ENCODE results near the gene LCN1. TPM values are rescaled to one million over a fixed set of nuclear protein-coding genes. Genes with fewer than 3 reads are reported as not detected.
A peak's percentile ranks its signal among the peaks of the same experiment; 100 is the strongest.

LCN1 gene
- total RNA-seq, 1 donor from 2014 or later, result not detected

DNA sequence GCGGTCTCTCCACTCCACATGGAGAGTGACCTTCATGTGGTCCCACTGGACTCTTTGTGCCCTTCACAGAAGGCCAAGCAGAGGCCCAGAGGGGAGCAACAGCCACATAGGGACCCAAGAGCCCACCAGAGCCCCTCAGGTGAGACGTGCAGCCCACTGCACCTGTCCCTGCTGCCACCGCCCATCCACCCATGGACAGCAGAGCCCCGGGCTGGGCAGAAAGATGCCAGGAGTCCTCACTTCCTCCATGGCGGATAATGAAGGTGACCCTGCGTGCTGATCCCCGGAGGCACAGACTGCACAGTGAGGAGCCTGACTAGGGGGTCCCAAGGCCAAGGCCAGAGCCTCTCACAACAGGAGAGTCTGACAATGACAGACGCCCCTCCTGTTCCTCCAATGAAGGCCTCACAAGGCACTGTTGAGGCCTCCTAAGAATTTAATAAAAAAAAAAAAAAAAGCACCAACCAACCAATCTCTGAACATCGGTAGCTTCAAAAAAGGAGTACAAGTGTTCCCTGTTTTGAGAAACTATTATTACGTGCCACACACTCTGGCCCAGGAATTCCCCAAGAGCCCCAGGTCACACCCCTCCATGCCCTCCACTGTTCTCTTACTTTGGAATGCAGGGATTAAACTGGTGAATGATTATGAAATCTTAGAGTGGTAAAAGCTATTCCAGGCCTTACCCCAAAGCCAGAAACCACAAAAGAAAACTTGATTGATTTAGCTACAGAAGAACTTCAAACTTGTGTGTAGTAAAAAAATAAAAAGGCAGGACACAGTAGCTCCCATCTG, 44.5 kb upstream of the LCN1 start:
- Mint-ChIP-seq H3K36me3 (ENCODE audit: insufficient read depth) (no peaks in the 10 kb centered on the region), H3K27ac (no peak overlapping the region), H3K27me3 (no peaks in the 10 kb centered on the region), H3K4me3 (ENCODE audit: low read depth) (no peak overlapping the region), H3K4me1 (ENCODE audit: low read depth) (peaks cover 29% of the 10 kb centered on the region), H3K9me3 (ENCODE audit: low read depth) (no peaks in the 10 kb centered on the region)
- no peak for DNase-seq (ENCODE audit: low spot score, unreplicated experiment)
- TF ChIP-seq, protein P1, sequence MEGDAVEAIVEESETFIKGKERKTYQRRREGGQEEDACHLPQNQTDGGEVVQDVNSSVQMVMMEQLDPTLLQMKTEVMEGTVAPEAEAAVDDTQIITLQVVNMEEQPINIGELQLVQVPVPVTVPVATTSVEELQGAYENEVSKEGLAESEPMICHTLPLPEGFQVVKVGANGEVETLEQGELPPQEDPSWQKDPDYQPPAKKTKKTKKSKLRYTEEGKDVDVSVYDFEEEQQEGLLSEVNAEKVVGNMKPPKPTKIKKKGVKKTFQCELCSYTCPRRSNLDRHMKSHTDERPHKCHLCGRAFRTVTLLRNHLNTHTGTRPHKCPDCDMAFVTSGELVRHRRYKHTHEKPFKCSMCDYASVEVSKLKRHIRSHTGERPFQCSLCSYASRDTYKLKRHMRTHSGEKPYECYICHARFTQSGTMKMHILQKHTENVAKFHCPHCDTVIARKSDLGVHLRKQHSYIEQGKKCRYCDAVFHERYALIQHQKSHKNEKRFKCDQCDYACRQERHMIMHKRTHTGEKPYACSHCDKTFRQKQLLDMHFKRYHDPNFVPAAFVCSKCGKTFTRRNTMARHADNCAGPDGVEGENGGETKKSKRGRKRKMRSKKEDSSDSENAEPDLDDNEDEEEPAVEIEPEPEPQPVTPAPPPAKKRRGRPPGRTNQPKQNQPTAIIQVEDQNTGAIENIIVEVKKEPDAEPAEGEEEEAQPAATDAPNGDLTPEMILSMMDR (IDR thresholded peaks at IDR 0.05; ENCODE audit: unreplicated experiment), result no peak

DNA sequence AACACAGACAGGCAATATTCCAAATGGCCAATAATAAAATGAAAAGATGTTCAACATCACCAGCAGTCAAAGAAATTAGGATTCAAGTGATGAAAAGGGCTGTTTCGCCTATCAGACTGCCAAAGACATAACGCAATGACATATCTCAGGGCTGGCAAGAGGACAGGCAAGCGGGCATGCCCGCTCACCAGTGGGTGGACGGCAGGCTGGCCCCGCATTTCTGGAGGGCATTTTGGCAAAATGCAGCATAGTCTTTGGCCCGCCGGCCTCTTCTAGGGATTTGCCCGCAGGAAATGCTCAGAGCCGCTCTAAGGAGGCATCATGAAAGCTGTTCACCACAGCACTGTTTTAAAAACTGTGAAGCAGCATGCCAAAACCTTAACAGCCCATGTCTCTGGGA, 43.0 kb upstream of the LCN1 start:
- H3K27me3 Mint-ChIP-seq, result no peaks in the 10 kb centered on the region
- peak overlapping the region; percentile 96 for H3K27ac Mint-ChIP-seq
- H3K9me3 Mint-ChIP-seq (ENCODE audit: low read depth), result no peaks in the 10 kb centered on the region
- no peaks in the 10 kb centered on the region for H3K36me3 Mint-ChIP-seq (ENCODE audit: insufficient read depth)
- H3K4me1 Mint-ChIP-seq (ENCODE audit: low read depth), result peaks cover 16% of the 10 kb centered on the region
- DNase-seq (ENCODE audit: low spot score, unreplicated experiment), result no peak
- peak overlapping the region; percentile 81 for H3K4me3 Mint-ChIP-seq (ENCODE audit: low read depth)
- TF ChIP-seq, protein P1 (IDR thresholded peaks at IDR 0.05; ENCODE audit: unreplicated experiment), result no peak

DNA sequence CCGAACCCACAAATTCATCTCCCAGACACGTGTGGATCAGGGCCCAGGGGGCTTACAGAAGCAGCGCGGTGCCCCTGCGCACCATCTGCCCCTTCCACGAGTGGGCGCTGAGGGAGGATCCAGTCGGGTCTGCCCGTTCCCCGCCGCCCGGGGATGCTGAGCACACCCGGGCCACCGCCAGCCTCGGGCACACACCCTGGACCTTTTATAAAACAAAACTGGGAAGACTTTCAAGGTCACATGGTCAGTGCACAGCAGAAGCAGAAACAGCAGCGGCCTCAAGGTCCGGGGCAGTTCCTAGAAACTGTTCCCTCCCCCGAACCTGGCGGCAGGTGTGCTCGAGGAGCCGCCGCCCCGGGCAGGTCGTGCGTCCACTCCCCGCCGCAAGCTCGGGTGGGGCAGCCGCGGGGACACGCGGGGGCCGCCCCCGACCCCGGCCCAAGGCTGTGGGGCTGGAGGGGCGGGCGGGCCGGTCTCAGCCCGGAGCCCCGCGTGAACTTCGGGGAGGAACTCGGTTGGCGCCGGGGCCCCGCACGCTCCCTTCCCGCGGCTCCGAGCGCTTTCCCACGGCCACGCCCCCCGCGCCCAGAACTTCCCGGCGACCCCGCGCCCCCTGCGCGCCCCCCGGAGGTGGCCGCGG, 42.3 kb upstream of the LCN1 start:
- H3K9me3 Mint-ChIP-seq (ENCODE audit: low read depth), result no peaks in the 10 kb centered on the region
- H3K4me3 Mint-ChIP-seq (ENCODE audit: low read depth), result peak overlapping the region; percentile 81
- H3K27ac Mint-ChIP-seq, result peak overlapping the region; percentile 96
- no peaks in the 10 kb centered on the region for H3K36me3 Mint-ChIP-seq (ENCODE audit: insufficient read depth)
- peak; percentile 38 for DNase-seq (ENCODE audit: low spot score, unreplicated experiment)
- H3K4me1 Mint-ChIP-seq (ENCODE audit: low read depth), result peaks cover 11% of the 10 kb centered on the region
- TF ChIP-seq, protein P1 (IDR thresholded peaks at IDR 0.05; ENCODE audit: unreplicated experiment), result peak; percentile 30
- H3K27me3 Mint-ChIP-seq, result no peaks in the 10 kb centered on the region

DNA sequence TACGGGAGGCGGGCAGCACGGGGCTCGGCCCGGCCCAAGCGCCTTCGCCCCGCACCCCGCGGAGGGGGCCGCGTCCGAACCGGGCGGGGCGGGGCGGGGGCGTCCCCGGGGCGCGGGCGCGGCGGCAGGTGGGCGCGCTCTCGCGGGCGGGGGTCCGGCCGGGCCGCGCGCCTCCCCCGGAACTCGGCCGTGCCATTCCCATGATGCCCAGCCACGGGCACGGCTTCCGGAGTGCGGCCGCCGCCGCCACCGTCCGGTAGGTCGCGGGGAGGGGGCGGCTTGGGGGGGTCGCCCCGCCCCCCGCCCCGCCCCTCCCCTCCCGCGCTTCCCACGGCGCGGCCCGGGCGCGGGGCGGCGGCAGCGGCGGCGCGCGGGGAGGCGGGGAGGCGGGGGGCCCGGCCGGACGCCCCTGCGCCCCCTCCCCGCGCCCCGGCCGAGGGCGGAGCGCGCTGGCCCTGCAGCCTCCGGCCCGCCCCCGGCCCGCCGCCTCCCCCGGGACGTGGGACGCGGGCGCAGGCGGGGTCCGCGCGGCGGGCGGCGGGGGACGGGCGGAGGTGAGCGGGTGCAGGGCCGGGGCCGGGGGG, 41.7 kb upstream of the LCN1 start, which contains the start of gene PPP1R26:
PPP1R26 (plus strand) TSS at position 314 of the 584 bp plus-strand sequence. CDS start 4,729 bp downstream, outside the sequence.
- H3K4me3 Mint-ChIP-seq (ENCODE audit: low read depth), result peak within 1 kb of the TSS; percentile 81

More for the DNA sequence above, 41.7 kb upstream of the LCN1 start, which contains the start of gene PPP1R26:
- Mint-ChIP-seq H3K27me3 (no peaks in the 10 kb centered on the region), H3K36me3 (ENCODE audit: insufficient read depth) (no peaks in the 10 kb centered on the region), H3K9me3 (ENCODE audit: low read depth) (no peaks in the 10 kb centered on the region), H3K27ac (peak within 1 kb of the TSS; percentile 96), H3K4me1 (ENCODE audit: low read depth) (peaks cover 8% of the 10 kb centered on the region)
- TF ChIP-seq, protein P1 (IDR thresholded peaks at IDR 0.05; ENCODE audit: unreplicated experiment), result no peak
- DNase-seq (ENCODE audit: low spot score, unreplicated experiment), result peak; percentile 25
